GM21526 (cell line): ENCODE measurements around the gene RENBP.

ENCODE experiments used
- ATAC-seq: cut with Tn5 transposase; IDR thresholded peaks from one replicate; pipeline ENCODE4 v1.9.1; 2021; ENCODE audit warnings: moderate library complexity; ENCODE audit not compliant: unreplicated experiment, low FRiP score

The RENBP gene

GRCh38 chrX:153903238-153903980, 41.0 kb downstream of the RENBP start:
- ATAC-seq: no peak

GRCh38 chrX:153902385-153902784, 42.1 kb downstream of the RENBP start:
- no peak for ATAC-seq

GRCh38 chrX:153901753-153902140, 42.7 kb downstream of the RENBP start:
- no peak for ATAC-seq

GRCh38 chrX:153900831-153901752, 43.4 kb downstream of the RENBP start:
- ATAC-seq: peak; percentile 64

- ATAC-seq: no peak
These were observed 46.5 kb downstream of the RENBP start for GRCh38 chrX:153897899-153898298.

- no peak for ATAC-seq
These were observed 55.3 kb downstream of the RENBP start for GRCh38 chrX:153889123-153889522.

GRCh38 chrX:153888344-153888743, 56.1 kb downstream of the RENBP start:
- ATAC-seq: no peak

GRCh38 chrX:153887385-153887784, 57.1 kb downstream of the RENBP start:
- ATAC-seq: no peak

GRCh38 chrX:153886915-153887314, 57.5 kb downstream of the RENBP start:
- ATAC-seq: no peak

GRCh38 chrX:153885968-153886903, 58.2 kb downstream of the RENBP start, which contains the start of gene L1CAM:
Gene L1CAM (minus strand): TSS chrX:153886173. CDS start chrX:153875836, 10,337 bp downstream.
- ATAC-seq: no peak
